OCI-LY7 (cell line): ENCODE results near the gene STOML2. TPM values are rescaled to one million over a fixed set of nuclear protein-coding genes. Genes with fewer than 3 reads are reported as not detected.

Experiments
- BruUV-seq: library from RNA; stranded (reverse); fragments of 400-500 nt; replicated peaks from 2 replicates; lab custom pipeline; 2021; lab: Mats Ljungman, UMichigan
- CTCF ChIA-PET: fragments of 300-600 bp; sonication (Branson Sonifier 250); formaldehyde crosslinking; loops from one replicate; lab custom pipeline; 2022; ENCODE audit warnings: antibody characterized with exemption; ENCODE audit not compliant: unreplicated experiment; lab: Charles Lee
- POLR2A ChIA-PET: fragments of 300-600 bp; sonication (Branson Sonifier 250); formaldehyde crosslinking; loops from one replicate; lab custom pipeline; 2022; ENCODE audit warnings: antibody characterized with exemption; lab: Charles Lee
- DNase-seq: peaks from one replicate; pipeline ENCODE4 v3.0.0-alpha.2; 2015; ENCODE audit warnings: low spot score
- H2AFZ ChIP-seq: fragments of 200-600 bp; sonication (generic), shearing (Covaris generic); 2 replicates; pipeline ENCODE4 v1.6.1; 2014; ENCODE audit warnings: mild to moderate bottlenecking, antibody characterized with exemption, low read length, moderate library complexity
- H3K27ac ChIP-seq: fragments of 200-600 bp; sonication (generic); 2 replicates; pipeline ENCODE4 v1.5.1; 2014; ENCODE audit warnings: mixed run types, low read depth, mild to moderate bottlenecking, moderate library complexity, low read length, inconsistent platforms; ENCODE audit not compliant: poor library complexity, severe bottlenecking
- H3K36me3 ChIP-seq: fragments of 200-600 bp; sonication (generic); 2 replicates; pipeline ENCODE4 v1.6.1; 2014; ENCODE audit warnings: mild to moderate bottlenecking, antibody characterized with exemption, low read length, moderate library complexity, mixed read lengths; ENCODE audit not compliant: insufficient read depth
- H3K4me1 ChIP-seq: fragments of 200-600 bp; sonication (generic); 2 replicates; pipeline ENCODE4 v1.5.1; 2014; ENCODE audit warnings: mild to moderate bottlenecking, low read length; ENCODE audit not compliant: insufficient read depth, poor library complexity, severe bottlenecking
- H3K4me2 ChIP-seq: fragments of 200-600 bp; sonication (generic); 2 replicates; pipeline ENCODE4 v1.6.1; 2014; ENCODE audit warnings: mild to moderate bottlenecking, low read length
- H3K4me3 ChIP-seq: fragments of 200-600 bp; sonication (generic); 2 replicates; pipeline ENCODE4 v1.5.1; 2014; ENCODE audit warnings: mild to moderate bottlenecking, low read depth, low read length; ENCODE audit not compliant: poor library complexity, severe bottlenecking
- H3K79me2 ChIP-seq: fragments of 200-600 bp; sonication (generic); 2 replicates; pipeline ENCODE4 v1.6.1; 2016; ENCODE audit warnings: low read depth, mild to moderate bottlenecking, low read length, moderate library complexity, mixed read lengths; ENCODE audit not compliant: insufficient read depth
- H3K9me2 ChIP-seq: fragments of 200-600 bp; sonication (generic); 2 replicates; pipeline ENCODE4 v1.6.1; 2016; ENCODE audit warnings: mild to moderate bottlenecking, low read length, mixed read lengths; ENCODE audit not compliant: insufficient read depth
- H3K9me3 ChIP-seq: fragments of 200-600 bp; sonication (generic); 2 replicates; pipeline ENCODE4 v1.6.1; 2014; ENCODE audit warnings: mild to moderate bottlenecking, mixed run types, low read length, mixed read lengths
- H4K20me1 ChIP-seq: fragments of 200-600 bp; sonication (generic); 2 replicates; pipeline ENCODE4 v1.6.1; 2014; ENCODE audit warnings: mild to moderate bottlenecking, antibody characterized with exemption, low read length, moderate library complexity, mixed read lengths; ENCODE audit not compliant: insufficient read depth
- CTCF ChIP-seq: fragments of 200-600 bp; sonication (generic); conservative IDR thresholded peaks from 2 replicates; pipeline ENCODE4 v1.5.1; 2014; ENCODE audit warnings: mild to moderate bottlenecking, antibody characterized with exemption, low read length, moderate library complexity, mixed read lengths
- EZH2phosphoT487 ChIP-seq: fragments of 200-600 bp; sonication (generic); IDR thresholded peaks from 2 replicates; pipeline ENCODE4 v1.6.1; 2018; ENCODE audit warnings: low read depth, borderline replicate concordance, mild to moderate bottlenecking, mixed run types, antibody characterized with exemption, low read length, moderate library complexity, mixed read lengths
- intact Hi-C: fragments of 100-400 bp; cut with micrococcal nuclease; formaldehyde crosslinking; loops from one replicate; pipeline ENCODE4 v1.10.0; 2022; ENCODE audit not compliant: unreplicated experiment
- total RNA-seq, 2 experiments: library from RNA; depleted of rRNA in 1 of 2; stranded (reverse); fragments of >200 nt in 1 of 2; shearing (Covaris generic) in 1 of 2; gene quantifications; 2 replicates each; pipeline ENCODE4 v1.2.3, GENCODE V29; 2014 to 2022

STOML2 gene
- total RNA-seq, 2 experiments from 2014 or later = 155 to 158 TPM

GRCh38 chr9:35142037-35142436 is 39.1 kb upstream of the STOML2 start:
- TF ChIP-seq EZH2phosphoT487 (no peak), CTCF (no peak)
- intact Hi-C loops = no loop called here
- Histone ChIP-seq H2AFZ (no peak overlapping the region), H3K79me2 (no peaks in the 10 kb centered on the region), H3K4me2 (no peak overlapping the region), H3K36me3 (no peaks in the 10 kb centered on the region), H3K9me2 (no peaks in the 10 kb centered on the region), H3K4me3 (no peak overlapping the region), H3K9me3 (peaks cover 21% of the 10 kb centered on the region; the same call in 1 of the 2 replicates), H3K27ac (no peak overlapping the region), H3K4me1 (no peaks in the 10 kb centered on the region), H4K20me1 (no peaks in the 10 kb centered on the region)
- no TSS peak for BruUV-seq
- POLR2A ChIA-PET = no interaction called here
- CTCF ChIA-PET = no interaction called here
- no peak for DNase-seq

- TF ChIP-seq EZH2phosphoT487 (no peak), CTCF (no peak)
- H3K9me3 ChIP-seq = peaks cover 21% of the 10 kb centered on the region; the same call in 1 of the 2 replicates
- CTCF ChIA-PET = no interaction called here
- H2AFZ ChIP-seq = no peak overlapping the region
- H3K36me3 ChIP-seq = no peaks in the 10 kb centered on the region
- H3K9me2 ChIP-seq = no peaks in the 10 kb centered on the region
- no peak overlapping the region for H3K4me2 ChIP-seq
- H4K20me1 ChIP-seq = no peaks in the 10 kb centered on the region
- no peak overlapping the region for H3K27ac ChIP-seq
- H3K79me2 ChIP-seq = no peaks in the 10 kb centered on the region
- POLR2A ChIA-PET = interaction anchor here (0.9 kb wide), 1 partner anchor 284 kb away, joined by 3 read pairs; no protein-coding TSS in a partner anchor
- DNase-seq = no peak
- H3K4me1 ChIP-seq = no peaks in the 10 kb centered on the region
- H3K4me3 ChIP-seq = no peak overlapping the region
- BruUV-seq = no TSS peak
- intact Hi-C loops = no loop called here
Measured at GRCh38 chr9:35140093-35140492, 37.2 kb upstream of the STOML2 start.

GRCh38 chr9:35136866-35137265 is 33.9 kb upstream of the STOML2 start:
- no peaks in the 10 kb centered on the region for H4K20me1 ChIP-seq
- no peak overlapping the region for H2AFZ ChIP-seq
- TF ChIP-seq CTCF (no peak), EZH2phosphoT487 (no peak)
- no peaks in the 10 kb centered on the region for H3K9me2 ChIP-seq
- no peaks in the 10 kb centered on the region for H3K79me2 ChIP-seq
- POLR2A ChIA-PET = interaction anchor here (1.1 kb wide), 1 partner anchor 26 kb away, joined by 3 read pairs; no protein-coding TSS in a partner anchor
- H3K4me3 ChIP-seq = no peak overlapping the region
- H3K9me3 ChIP-seq = peaks cover 5% of the 10 kb centered on the region; the same call in 1 of the 2 replicates
- intact Hi-C loops = no loop called here
- H3K4me2 ChIP-seq = no peak overlapping the region
- BruUV-seq = no TSS peak
- no peaks in the 10 kb centered on the region for H3K4me1 ChIP-seq
- CTCF ChIA-PET = no interaction called here
- no peaks in the 10 kb centered on the region for H3K36me3 ChIP-seq
- no peak overlapping the region for H3K27ac ChIP-seq
- no peak for DNase-seq
